H1 (cell line): Measurements from ENCODE around the gene ACACB. TPM values are rescaled to one million over a fixed set of nuclear protein-coding genes. Genes with fewer than 3 reads are reported as not detected.

Experiments
- BACH1 ChIP-seq: IDR thresholded peaks from 2 replicates; pipeline ENCODE4 v1.6.1; 2012; ENCODE audit warnings: low read length, improper control_type of control experiment
- CHD2 ChIP-seq: IDR thresholded peaks from 2 replicates; pipeline ENCODE4 v1.6.1; 2012; ENCODE audit warnings: low read length, improper control_type of control experiment
- CTBP2 ChIP-seq: IDR thresholded peaks from 2 replicates; pipeline ENCODE4 v1.7.0; 2011; ENCODE audit warnings: borderline replicate concordance, mild to moderate bottlenecking, moderate library complexity, mixed read lengths, low read length; ENCODE audit not compliant: insufficient read depth, insufficient read length
- YY1 ChIP-seq: IDR thresholded peaks from 2 replicates; pipeline ENCODE4 v1.6.1; 2011; ENCODE audit warnings: low read depth, mild to moderate bottlenecking, low read length
- polyA plus RNA-seq, 7 experiments: library from polyadenylated mRNA; depleted of rRNA in 3 of 7; stranded (reverse) in 5 of 7; unstranded in 2 of 7; fragments of >200 nt in 5 of 7; fragments of 200-250 nt in 2 of 7; gene quantifications; 1 replicate in 5 of 7; 2 replicates in 1 of 7; 4 replicates in 1 of 7; pipeline versions ENCODE4 v1.2.1 to v1.2.3, GENCODE V29; 2011 to 2013; ENCODE audit warnings: missing spikeins in 2 of 7, mixed read lengths in 2 of 7
- total RNA-seq: library from RNA; stranded (reverse); fragmentation: NEBNext Ultra II Directional; extraction: Animal tissue kit (Norgen Biotek cat#: 25700); gene quantifications from 2 replicates; pipeline ENCODE4 v1.2.1, GENCODE V29; 2021

The ACACB gene
- total and polyA plus RNA-seq, 2 of the 8 experiments (the other 6 are each of a cell fraction or from before 2014, with no cell fraction given): 5.8 to 15.3 TPM

DNA sequence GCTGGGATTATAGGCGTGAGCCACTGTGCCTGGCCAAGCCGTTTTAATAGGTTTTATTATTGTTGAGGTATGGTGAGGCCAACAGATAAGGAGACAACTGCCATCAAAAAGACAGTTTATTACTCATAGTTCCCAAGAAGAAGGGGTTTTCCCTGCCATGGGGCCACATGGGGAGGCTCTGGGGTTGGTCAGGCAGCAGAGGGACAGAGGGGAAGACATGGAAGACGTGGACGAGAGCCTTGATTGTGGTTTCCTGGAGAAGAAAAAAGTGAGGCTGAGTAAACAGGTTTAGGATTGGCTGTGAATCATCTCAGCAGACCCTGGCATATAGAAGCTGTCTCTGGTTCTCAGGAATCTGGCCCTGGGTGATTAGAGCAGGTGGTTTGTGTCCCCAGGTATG is 122.8 kb downstream of the ACACB start (continued):
- TF ChIP-seq YY1 (no peak), CHD2 (no peak), CTBP2 (no peak), BACH1 (no peak)
